Mesodermal cell (in vitro differentiated cells): ENCODE measurements around the gene GAA.

Source experiments
- H3K27ac ChIP-seq: 2 replicates; pipeline ENCODE4 v1.7.0; 2013; ENCODE audit warnings: mild to moderate bottlenecking, low read depth, low read length, moderate library complexity; ENCODE audit not compliant: severe bottlenecking
- H3K36me3 ChIP-seq: 2 replicates; pipeline ENCODE4 v1.7.1; 2013; ENCODE audit warnings: mild to moderate bottlenecking, low read length, moderate library complexity; ENCODE audit not compliant: control insufficient read depth, insufficient read depth
- H3K4me1 ChIP-seq: one replicate; pipeline ENCODE4 v1.7.1; 2013; ENCODE audit warnings: mild to moderate bottlenecking, low read length; ENCODE audit not compliant: insufficient read depth, control insufficient read depth, poor library complexity, severe bottlenecking
- H3K4me3 ChIP-seq: 2 replicates; pipeline ENCODE4 v1.7.0; 2013; ENCODE audit warnings: low read length, control low read depth, mild to moderate bottlenecking; ENCODE audit not compliant: insufficient read depth, poor library complexity, severe bottlenecking; ENCODE audit errors: extremely low read depth
- H3K9me3 ChIP-seq: 2 replicates; pipeline ENCODE4 v1.7.1; 2013; ENCODE audit warnings: mild to moderate bottlenecking, low read length, moderate library complexity; ENCODE audit not compliant: control insufficient read depth
- WGBS, 2 experiments: methylation state at CpG; one replicate each; pipeline ENCODE4 v1.1.5; 2013; ENCODE audit warnings: missing lambda C conversion rate in 2 of 2; ENCODE audit not compliant: insufficient coverage in 2 of 2; 5-methylcytosine and 5-hydroxymethylcytosine counted together

The GAA gene

DNA sequence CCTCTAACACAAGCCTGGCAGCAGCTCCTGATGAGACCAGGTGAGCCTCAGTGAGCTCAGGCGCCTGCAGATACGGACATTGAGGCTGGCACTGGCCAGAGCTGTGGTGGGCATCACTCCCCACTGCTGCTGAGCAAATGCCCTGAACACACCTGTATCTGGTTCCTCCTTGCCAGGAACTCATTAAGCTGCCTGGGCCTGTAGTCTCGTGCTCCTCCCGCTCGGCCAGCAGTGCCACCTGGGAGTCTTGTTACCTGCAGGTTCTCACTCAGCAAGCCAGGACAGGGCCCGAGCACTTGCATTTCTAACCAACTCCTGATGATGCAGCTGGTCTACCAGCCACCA lies 32.2 kb downstream of the GAA start:
- H3K4me1 ChIP-seq = no peaks in the 10 kb centered on the region
- WGBS, 2 experiments = 94 to 96% methylated on average over 6 of the region's 6 CpGs
- H3K4me3 ChIP-seq = no peak overlapping the region
- H3K9me3 ChIP-seq = no peaks in the 10 kb centered on the region
- H3K27ac ChIP-seq = no peak overlapping the region
- peaks cover 58% of the 10 kb centered on the region for H3K36me3 ChIP-seq

DNA sequence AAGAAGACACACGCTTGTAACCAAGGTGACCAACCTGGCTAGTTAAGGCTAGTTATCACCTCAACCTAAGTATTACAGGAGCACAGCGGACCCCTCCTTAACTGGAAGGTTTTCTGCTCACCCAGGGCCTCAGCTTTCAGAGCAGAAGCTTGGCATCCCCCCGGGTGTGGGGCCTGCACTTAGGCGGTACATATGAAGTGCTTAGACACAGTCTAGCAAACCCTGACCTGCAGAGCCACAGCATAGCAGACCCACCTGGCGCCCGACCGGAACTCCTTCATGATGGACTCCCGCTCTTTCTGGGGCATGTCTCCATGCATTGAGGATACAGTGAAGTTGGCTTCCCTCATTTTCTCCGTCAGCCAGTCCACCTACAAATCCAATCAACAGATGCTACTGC lies 35.8 kb downstream of the GAA start:
- H3K9me3 ChIP-seq = no peaks in the 10 kb centered on the region
- 97 to 98% methylated on average over 6 to 8 of the region's 9 CpGs for WGBS, 2 experiments
- peaks cover 92% of the 10 kb centered on the region for H3K36me3 ChIP-seq
- H3K4me3 ChIP-seq = no peak overlapping the region
- H3K27ac ChIP-seq = no peak overlapping the region
- no peaks in the 10 kb centered on the region for H3K4me1 ChIP-seq

- H3K9me3 ChIP-seq = no peaks in the 10 kb centered on the region
Observed at GRCh38 chr17:80138856-80139426, 37.6 kb downstream of the GAA start.

DNA sequence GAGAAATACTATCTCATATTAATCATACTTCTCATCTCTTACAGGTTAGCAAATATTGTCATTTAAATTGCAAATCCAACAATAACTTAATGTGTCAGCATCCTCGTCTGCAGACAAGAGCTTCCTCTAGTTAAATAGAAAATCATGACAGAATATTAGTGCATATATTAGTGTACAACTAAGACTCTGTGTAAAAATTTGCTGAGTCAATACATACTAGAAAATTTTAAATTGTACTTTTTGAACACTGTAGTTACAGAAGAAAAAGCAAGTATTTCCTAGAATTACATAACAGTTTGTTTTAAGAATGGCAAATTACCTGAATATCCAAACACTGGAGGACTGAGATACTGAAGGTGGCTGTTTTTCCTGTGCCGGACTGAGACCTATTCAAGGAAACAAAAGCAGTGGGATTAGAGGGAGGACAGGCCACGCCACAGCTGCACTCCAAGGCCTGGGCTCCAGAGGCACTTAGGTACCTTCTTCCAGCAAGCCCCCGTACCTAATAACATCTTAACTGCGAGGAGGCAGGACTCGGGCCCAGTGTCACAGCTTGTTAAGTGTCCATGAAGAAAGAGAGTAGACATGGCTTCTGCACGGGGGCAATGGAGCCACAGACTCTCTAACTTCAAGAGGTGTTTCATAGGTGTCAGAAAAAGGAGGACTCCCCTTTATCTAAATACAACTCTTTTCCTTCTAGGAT lies 40.2 kb downstream of the GAA start:
- no peak overlapping the region for H3K4me3 ChIP-seq

More at GRCh38 chr17:80138856-80139426, 37.6 kb downstream of the GAA start:
- WGBS, 2 experiments = 97 to 98% methylated on average over 12 to 13 of the region's 18 CpGs
- H3K36me3 ChIP-seq = peaks cover 96% of the 10 kb centered on the region
- no peak overlapping the region for H3K27ac ChIP-seq
- no peaks in the 10 kb centered on the region for H3K4me1 ChIP-seq
- H3K4me3 ChIP-seq = no peak overlapping the region

DNA sequence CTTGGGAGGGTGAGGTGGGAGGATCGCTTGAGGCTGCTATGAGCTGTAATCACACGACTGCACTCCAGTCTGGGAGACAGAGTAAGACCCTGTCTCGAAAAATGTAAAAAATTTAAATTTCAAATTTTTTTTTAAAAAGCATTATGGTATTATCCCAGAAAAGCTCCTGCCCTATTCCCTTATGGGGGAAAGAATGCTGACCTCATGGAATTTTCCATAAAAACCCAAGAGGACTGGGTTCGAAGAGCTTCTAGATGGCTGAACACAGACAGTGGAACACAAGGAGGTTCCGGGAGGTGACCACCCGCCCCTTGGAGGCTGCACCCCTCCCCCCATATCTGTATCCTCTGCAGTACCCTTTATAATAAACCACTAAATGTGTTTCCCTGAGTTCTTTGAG lies 41.5 kb downstream of the GAA start:
- H3K27ac ChIP-seq = no peak overlapping the region
- peaks cover 68% of the 10 kb centered on the region for H3K36me3 ChIP-seq
- peaks cover 10% of the 10 kb centered on the region for H3K4me1 ChIP-seq
- 93 to 97% methylated on average over 4 to 5 of the region's 6 CpGs for WGBS, 2 experiments
- no peaks in the 10 kb centered on the region for H3K9me3 ChIP-seq
- H3K4me3 ChIP-seq = no peak overlapping the region

More for the DNA sequence above, 40.2 kb downstream of the GAA start:
- WGBS, 2 experiments = 93% methylated on average over 2 of the region's 7 CpGs; no CpG with 5 or more reads in 1 of the 2 experiments
- Histone ChIP-seq H3K36me3 (peaks cover 81% of the 10 kb centered on the region), H3K27ac (no peak overlapping the region), H3K4me1 (peaks cover 10% of the 10 kb centered on the region), H3K9me3 (no peaks in the 10 kb centered on the region)

DNA sequence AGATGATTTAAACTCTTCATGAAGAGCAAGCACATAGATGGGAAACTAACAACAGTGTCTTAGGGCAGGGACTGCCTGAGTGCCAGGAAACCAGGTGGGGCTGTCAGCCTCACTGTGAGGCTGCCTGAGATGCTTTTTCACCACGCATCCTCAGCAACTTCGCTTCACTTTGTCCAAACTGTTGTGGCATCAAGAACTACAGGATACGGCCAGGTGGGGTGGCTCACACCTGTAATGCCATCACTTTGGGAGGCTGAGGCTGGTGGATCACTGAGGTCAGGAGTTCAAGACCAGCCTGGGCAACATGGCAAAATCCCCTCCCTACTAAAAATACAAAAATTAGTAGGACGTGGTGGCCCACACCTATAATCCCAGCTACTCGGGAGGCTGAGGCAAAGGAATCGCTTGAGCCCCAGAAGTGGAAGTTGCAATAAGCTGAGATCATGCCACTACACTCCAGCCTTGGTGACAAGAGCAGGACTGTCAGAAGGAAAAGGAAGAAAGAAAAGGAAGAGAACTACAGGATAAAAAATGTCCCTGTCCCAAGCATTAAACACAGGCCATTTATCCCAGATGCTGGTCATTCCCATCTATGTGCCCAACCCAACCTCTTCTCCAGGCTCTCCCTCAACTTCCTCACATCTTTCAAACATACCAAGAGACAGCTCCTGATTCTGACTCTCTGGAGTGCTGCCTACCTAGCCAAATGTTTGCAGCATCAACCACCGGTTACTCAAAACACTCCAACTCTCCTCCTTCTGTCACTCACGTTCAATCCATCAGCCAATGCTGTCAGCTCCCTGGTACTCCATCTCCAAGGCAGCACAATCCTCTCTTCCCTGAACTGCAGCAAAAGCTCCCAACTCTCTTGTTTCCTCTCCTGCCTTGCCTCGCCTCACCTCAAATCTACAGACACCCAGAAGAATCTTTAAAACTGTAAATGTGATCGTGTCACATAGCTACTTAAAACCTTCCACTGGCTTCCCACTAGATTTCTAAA lies 44.0 kb downstream of the GAA start:
- 61 to 62% methylated on average over 7 to 9 of the region's 10 CpGs for WGBS, 2 experiments

GRCh38 chr17:80146121-80147034 lies 45.0 kb downstream of the GAA start:
- Histone ChIP-seq H3K4me1 (peaks cover 15% of the 10 kb centered on the region), H3K4me3 (peak overlapping the region; percentile 95), H3K36me3 (peaks cover 44% of the 10 kb centered on the region), H3K27ac (peak overlapping the region; percentile 85), H3K9me3 (no peaks in the 10 kb centered on the region)
- 0% methylated on average over 42 to 59 of the region's 69 CpGs for WGBS, 2 experiments

More for the DNA sequence above, 44.0 kb downstream of the GAA start:
- H3K4me1 ChIP-seq = peaks cover 10% of the 10 kb centered on the region
- H3K4me3 ChIP-seq = peak overlapping the region; percentile 95
- H3K36me3 ChIP-seq = peaks cover 53% of the 10 kb centered on the region
- no peak overlapping the region for H3K27ac ChIP-seq
- no peaks in the 10 kb centered on the region for H3K9me3 ChIP-seq

- Histone ChIP-seq H3K9me3 (no peaks in the 10 kb centered on the region), H3K27ac (peak within 1 kb of the TSS; percentile 85), H3K4me3 (peak within 1 kb of the TSS; percentile 95), H3K4me1 (peaks cover 22% of the 10 kb centered on the region), H3K36me3 (peaks cover 35% of the 10 kb centered on the region)
- 0 to 1% methylated on average over 56 to 70 of the region's 90 CpGs for WGBS, 2 experiments
Observed at GRCh38 chr17:80147035-80147822, 45.8 kb downstream of the GAA start, which contains the start of gene EIF4A3. Gene EIF4A3 (minus strand): TSS chr17:80147128. CDS start chr17:80146961, 167 bp downstream.

DNA sequence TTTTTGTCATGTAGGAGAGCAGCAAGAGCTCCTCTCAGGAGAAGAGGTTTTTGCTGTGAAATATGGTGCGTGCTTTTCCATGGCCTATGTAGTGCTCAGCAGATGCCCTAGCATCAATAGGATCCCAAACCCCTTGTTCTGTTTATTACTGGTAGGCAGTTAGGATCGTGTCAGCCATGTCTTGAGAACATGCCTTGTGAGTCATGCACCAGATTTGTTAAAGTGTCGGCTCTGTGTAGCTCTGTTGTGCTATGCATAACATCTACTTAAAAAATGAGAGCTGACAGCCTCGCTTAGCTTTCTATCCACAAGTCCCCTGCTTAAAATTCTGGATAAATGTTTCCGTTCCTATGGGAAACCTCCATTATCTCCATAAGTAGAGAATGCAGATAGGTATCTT lies 50.0 kb downstream of the GAA start:
- WGBS, 2 experiments = 87 to 100% methylated on average over 1 to 3 of the region's 5 CpGs
- Histone ChIP-seq H3K4me1 (peaks cover 11% of the 10 kb centered on the region), H3K27ac (no peak overlapping the region), H3K36me3 (peaks cover 10% of the 10 kb centered on the region), H3K4me3 (no peak overlapping the region), H3K9me3 (peaks cover 16% of the 10 kb centered on the region)
